ENCODE results near the gene RPL12. TPM values are rescaled to one million over a fixed set of nuclear protein-coding genes. Genes with fewer than 3 reads are reported as not detected.

The RPL12 gene
- total and polyA plus RNA-seq, 8 donors: 746 to 2,729 (median 1,122) TPM

GRCh38 chr9:127457191-127457878 lies 6.1 kb upstream of the RPL12 start:
- intact Hi-C loops (cut with DNase I): no loop called here
- no peak for FAIRE-seq
- peaks cover 0 to 28% (median 7%) of the 10 kb centered on the region in 3 donors for H3K36me3 ChIP-seq

GRCh38 chr9:127455324-127455992 lies 4.3 kb upstream of the RPL12 start:
- TF ChIP-seq CTCF (IDR thresholded peaks at IDR 0.05): no peak
- Histone ChIP-seq H3K9me3 (no peaks in the 10 kb centered on the region), H3K27me3 (no peaks in the 10 kb centered on the region), H3K36me3 (peaks cover 0 to 13% (median 0%) of the 10 kb centered on the region in 3 donors), H3K4me3 (no peak overlapping the region), H3K27ac (no peak overlapping the region), H3K4me1 (peaks cover 0 to 10% (median 4%) of the 10 kb centered on the region in 3 donors)
- FAIRE-seq (no peak), DNase-seq (peak in 2 of 6 donors; percentile 44 to 72), ATAC-seq (no peak)
- intact Hi-C loops (cut with DNase I): no loop called here
- WGBS, 2 donors: 56 to 60% methylated on average over 6 of the region's 6 CpGs

More at GRCh38 chr9:127457191-127457878, 6.1 kb upstream of the RPL12 start:
- ATAC-seq (no peak), DNase-seq (no peak)
- H3K27ac ChIP-seq: no peak overlapping the region
- peaks cover 0 to 9% (median under 1%) of the 10 kb centered on the region in 3 donors for H3K4me1 ChIP-seq
- H3K4me3 ChIP-seq: no peak overlapping the region
- H3K9me3 ChIP-seq: no peaks in the 10 kb centered on the region
- H3K27me3 ChIP-seq: no peaks in the 10 kb centered on the region
- 89 to 90% methylated on average over 17 of the region's 17 CpGs for WGBS, 2 donors
- TF ChIP-seq CTCF (IDR thresholded peaks at IDR 0.05): no peak

GRCh38 chr9:127452691-127453090 lies 1.5 kb upstream of the RPL12 start:
- peak overlapping the region in 1 of 4 donors; percentile 90 for H3K4me3 ChIP-seq
- no peak for FAIRE-seq
- H3K27ac ChIP-seq: peak overlapping the region in 2 of 4 donors; percentile 90 to 92
- DNase-seq: peak; percentile 65 to 91 (median 88)
- H3K9me3 ChIP-seq: no peaks in the 10 kb centered on the region
- TF ChIP-seq CTCF (IDR thresholded peaks at IDR 0.05): no peak
- WGBS, 2 donors: 18 to 20% methylated on average over 4 of the region's 4 CpGs
- H3K36me3 ChIP-seq: peaks cover 0 to 9% (median 1%) of the 10 kb centered on the region in 3 donors
- H3K27me3 ChIP-seq: no peaks in the 10 kb centered on the region
- intact Hi-C loops (cut with DNase I): no loop called here
- H3K4me1 ChIP-seq: peaks cover 0 to 13% (median 4%) of the 10 kb centered on the region in 3 donors
- peak; percentile 46 to 63 (median 54) for ATAC-seq

GRCh38 chr9:127451858-127452656 lies 851 bp upstream of the RPL12 start:
- no peak for TF ChIP-seq CTCF (IDR thresholded peaks at IDR 0.05)
- DNase-seq (peak; percentile 30 to 84 (median 67)), FAIRE-seq (no peak), ATAC-seq (peak; percentile 23 to 46 (median 33))
- no peaks in the 10 kb centered on the region for H3K27me3 ChIP-seq
- peak overlapping the region; percentile 62 to 92 (median 83) for H3K27ac ChIP-seq
- peak overlapping the region; percentile 72 to 90 (median 78) for H3K4me3 ChIP-seq
- no peaks in the 10 kb centered on the region for H3K9me3 ChIP-seq
- intact Hi-C loops (cut with DNase I): no loop called here
- 10 to 12% methylated on average over 29 of the region's 29 CpGs for WGBS, 2 donors
- peaks cover 0 to 13% (median 4%) of the 10 kb centered on the region in 3 donors for H3K4me1 ChIP-seq
- peaks cover 3 to 15% (median 4%) of the 10 kb centered on the region in 3 donors for H3K36me3 ChIP-seq

Data from pancreas (tissue), 10 donors.